Sigmoid colon (tissue), 3 donors: Measurements from ENCODE around the gene GRM1.

Source experiments
- POLR2A ChIP-seq, 2 donors: fragments of 450-650 bp; IDR thresholded peaks; one replicate each; pipeline ENCODE4 v1.6.1; 2016; ENCODE audit warnings: antibody characterized with exemption in 2 of 2, mild to moderate bottlenecking in 2 of 2, moderate library complexity in 2 of 2
- TF ChIP-seq, protein P1 (sequence below), 4 experiments: fragments of 450-650 bp in 3 of 4; fragments of 200-600 bp in 1 of 4; IDR thresholded peaks; one replicate each; pipeline ENCODE4 v1.5.1; 2016 to 2019; ENCODE audit warnings: antibody characterized with exemption in 4 of 4, mild to moderate bottlenecking in 3 of 4, moderate library complexity in 2 of 4

- TF ChIP-seq, protein P1, sequence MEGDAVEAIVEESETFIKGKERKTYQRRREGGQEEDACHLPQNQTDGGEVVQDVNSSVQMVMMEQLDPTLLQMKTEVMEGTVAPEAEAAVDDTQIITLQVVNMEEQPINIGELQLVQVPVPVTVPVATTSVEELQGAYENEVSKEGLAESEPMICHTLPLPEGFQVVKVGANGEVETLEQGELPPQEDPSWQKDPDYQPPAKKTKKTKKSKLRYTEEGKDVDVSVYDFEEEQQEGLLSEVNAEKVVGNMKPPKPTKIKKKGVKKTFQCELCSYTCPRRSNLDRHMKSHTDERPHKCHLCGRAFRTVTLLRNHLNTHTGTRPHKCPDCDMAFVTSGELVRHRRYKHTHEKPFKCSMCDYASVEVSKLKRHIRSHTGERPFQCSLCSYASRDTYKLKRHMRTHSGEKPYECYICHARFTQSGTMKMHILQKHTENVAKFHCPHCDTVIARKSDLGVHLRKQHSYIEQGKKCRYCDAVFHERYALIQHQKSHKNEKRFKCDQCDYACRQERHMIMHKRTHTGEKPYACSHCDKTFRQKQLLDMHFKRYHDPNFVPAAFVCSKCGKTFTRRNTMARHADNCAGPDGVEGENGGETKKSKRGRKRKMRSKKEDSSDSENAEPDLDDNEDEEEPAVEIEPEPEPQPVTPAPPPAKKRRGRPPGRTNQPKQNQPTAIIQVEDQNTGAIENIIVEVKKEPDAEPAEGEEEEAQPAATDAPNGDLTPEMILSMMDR (IDR thresholded peaks at IDR 0.05) = no peak
- no peak for TF ChIP-seq POLR2A (IDR thresholded peaks at IDR 0.05)
These were observed 66.6 kb downstream of the GRM1 start for GRCh38 chr6:146095481-146095880.
